ENCODE results near the gene HNF1A.

HNF1A gene

GRCh38 chr12:120960657-120961056, 17.7 kb upstream of the HNF1A start:
- no peak for DNase-seq

- DNase-seq: no peak
These were observed 16.5 kb upstream of the HNF1A start for GRCh38 chr12:120961604-120962531.

GRCh38 chr12:120962532-120963020, 15.8 kb upstream of the HNF1A start:
- no peak for DNase-seq

GRCh38 chr12:120964298-120964697, 14.0 kb upstream of the HNF1A start:
- no peak for DNase-seq

GRCh38 chr12:120965534-120966091, 12.7 kb upstream of the HNF1A start:
- no peak for DNase-seq

GRCh38 chr12:120970310-120970709, 8.0 kb upstream of the HNF1A start:
- no peak for DNase-seq

GRCh38 chr12:120971299-120972180, 6.8 kb upstream of the HNF1A start:
- no peak for DNase-seq

- no peak for DNase-seq
These were observed 5.3 kb upstream of the HNF1A start for GRCh38 chr12:120972870-120973543.

GRCh38 chr12:120977531-120978295, 630 bp upstream of the HNF1A start:
- DNase-seq: no peak

GRCh38 chr12:120979220-120979861, 998 bp downstream of the HNF1A start:
- DNase-seq: no peak

- no peak for DNase-seq
These were observed 1.7 kb downstream of the HNF1A start for GRCh38 chr12:120979862-120980696.

- DNase-seq: no peak
These were observed 2.5 kb downstream of the HNF1A start for GRCh38 chr12:120980800-120981368.

- no peak for DNase-seq
These were observed 3.1 kb downstream of the HNF1A start for GRCh38 chr12:120981407-120981941.

GRCh38 chr12:120982659-120983058, 4.3 kb downstream of the HNF1A start:
- no peak for DNase-seq

- DNase-seq: no peak
These were observed 5.4 kb downstream of the HNF1A start for GRCh38 chr12:120983759-120984158.

GRCh38 chr12:120984351-120984898, 6.1 kb downstream of the HNF1A start:
- no peak for DNase-seq

GRCh38 chr12:120988234-120988633, 9.9 kb downstream of the HNF1A start:
- no peak for DNase-seq

- no peak for DNase-seq
These were observed 10.3 kb downstream of the HNF1A start for GRCh38 chr12:120988658-120989057.

- no peak for DNase-seq
These were observed 11.3 kb downstream of the HNF1A start for GRCh38 chr12:120989687-120990086.
